NOMO-1 treated with dmso at 0.1 percent for 144 hours (cell line): Measurements from ENCODE around the gene TPD52L1.
"Not testable (repeated sequence)": the region's sequence is repeated elsewhere in the genome, so short reads cannot be mapped to it uniquely, and the experiment has no call there.

Source experiments
- DNase-seq: peaks from one replicate; lab custom pipeline; 2025; ENCODE audit not compliant: unreplicated experiment; lab: John Stamatoyannopoulos, UW

The TPD52L1 gene

GRCh38 chr6:125269328-125269985, 115.9 kb downstream of the TPD52L1 start:
- no peak for DNase-seq

DNA sequence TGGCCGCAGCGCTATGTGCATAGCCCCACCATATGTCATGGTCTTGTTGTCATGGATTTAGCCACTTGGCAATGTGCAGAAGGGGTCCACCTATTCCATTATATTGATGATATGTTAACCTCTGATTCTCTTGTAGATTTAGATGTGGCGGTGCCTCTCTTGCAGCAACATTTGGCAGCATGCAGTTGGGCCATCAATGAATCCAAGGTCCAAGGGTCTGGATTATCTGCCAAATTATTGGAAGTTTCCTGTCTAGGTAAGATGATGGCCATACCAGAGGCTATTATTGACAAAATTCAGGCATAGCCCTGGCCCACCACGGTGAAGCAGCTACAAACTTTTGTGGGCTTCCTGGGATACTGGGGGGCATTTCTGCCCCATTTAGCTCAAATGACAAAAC, 116.8 kb downstream of the TPD52L1 start:
- DNase-seq = no peak

DNA sequence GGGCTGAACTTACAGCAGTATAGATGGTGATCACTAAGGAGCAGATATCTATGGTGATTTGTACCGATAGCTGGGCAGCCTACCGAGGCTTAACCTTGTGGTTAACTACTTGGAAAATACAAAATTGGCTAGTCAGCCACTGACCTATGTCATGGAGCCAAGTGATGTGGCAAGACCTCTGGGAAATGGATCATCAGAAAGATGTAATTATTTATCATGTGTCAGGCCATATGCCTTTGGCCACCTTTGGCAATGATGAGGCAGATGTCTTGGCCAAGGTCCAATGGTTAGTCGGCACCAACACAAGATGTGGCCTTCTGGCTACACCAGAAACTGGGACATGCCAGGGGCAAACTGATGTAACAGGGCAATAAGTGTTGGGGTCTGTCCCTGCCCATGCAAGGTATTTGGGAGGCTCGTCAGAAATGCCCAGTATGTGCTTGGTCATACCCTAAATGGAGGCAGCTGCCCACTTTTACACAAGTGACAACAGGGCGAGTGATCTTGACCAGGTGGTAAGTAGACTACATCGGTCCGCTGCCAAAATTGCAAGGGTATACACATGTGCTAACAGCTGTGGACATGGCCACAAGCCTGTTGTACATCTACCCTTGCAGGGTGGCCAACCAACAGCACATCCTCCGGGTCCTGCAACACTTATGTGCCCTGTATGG, 118.0 kb downstream of the TPD52L1 start:
- DNase-seq = no peak

DNA sequence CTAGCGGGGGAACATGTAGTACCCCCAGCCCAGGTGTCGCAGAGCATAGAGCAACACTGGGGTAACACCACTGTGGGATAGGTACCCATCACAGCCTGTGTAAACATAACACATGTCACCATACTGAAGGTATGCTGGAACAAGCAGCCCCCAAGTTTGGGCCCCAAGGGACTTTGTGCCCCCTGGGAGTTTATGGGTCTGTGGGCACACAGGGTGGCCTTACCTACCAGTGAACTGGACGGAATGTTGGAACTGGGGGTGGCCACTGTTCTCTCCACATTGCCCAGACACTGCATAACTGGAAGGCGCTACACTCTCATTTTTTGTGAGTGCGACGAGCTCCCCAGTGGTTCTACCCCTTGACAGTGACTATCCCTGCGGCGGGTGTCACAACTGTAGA, 119.7 kb downstream of the TPD52L1 start:
- no peak for DNase-seq

DNA sequence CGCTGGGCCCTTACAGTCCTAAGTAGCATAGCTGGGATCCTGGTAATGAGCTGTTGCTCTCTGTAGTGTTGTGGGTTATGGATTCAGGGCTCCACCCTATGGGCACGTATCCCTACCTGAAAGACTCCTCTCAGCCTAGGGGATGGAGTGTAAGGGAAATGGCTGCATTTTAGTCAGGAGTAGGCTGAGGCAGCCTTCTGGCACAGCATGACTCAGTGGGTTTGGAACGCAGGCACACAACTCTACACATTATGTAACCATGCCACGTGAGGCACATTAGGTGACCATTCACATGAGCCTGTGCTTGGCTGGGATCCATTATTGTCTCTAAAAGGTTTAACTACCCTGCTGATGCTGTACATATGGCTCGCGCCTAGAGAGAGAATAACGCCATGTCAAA, 120.4 kb downstream of the TPD52L1 start:
- DNase-seq = no peak

- no peak for DNase-seq
Measured at GRCh38 chr6:125274935-125275334, 121.4 kb downstream of the TPD52L1 start.

DNA sequence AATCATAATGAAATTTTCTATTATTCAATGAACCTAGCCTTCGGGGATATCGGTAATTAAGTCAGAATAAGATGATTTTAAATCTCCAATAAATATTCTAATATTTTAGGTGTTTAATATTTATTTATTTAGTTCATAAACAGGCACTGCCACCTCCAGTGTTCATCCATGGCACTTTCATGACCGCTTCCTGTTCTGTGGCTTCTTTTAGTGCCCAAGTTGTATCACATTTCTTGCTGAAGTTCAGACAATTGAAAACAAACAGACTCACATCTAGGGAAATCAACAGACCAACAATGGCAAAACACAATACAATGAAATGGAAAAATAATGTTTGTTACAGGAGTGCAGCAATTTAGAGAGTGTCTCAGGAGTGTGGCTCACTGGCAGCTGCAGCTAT, 122.2 kb downstream of the TPD52L1 start:
- no peak for DNase-seq

DNA sequence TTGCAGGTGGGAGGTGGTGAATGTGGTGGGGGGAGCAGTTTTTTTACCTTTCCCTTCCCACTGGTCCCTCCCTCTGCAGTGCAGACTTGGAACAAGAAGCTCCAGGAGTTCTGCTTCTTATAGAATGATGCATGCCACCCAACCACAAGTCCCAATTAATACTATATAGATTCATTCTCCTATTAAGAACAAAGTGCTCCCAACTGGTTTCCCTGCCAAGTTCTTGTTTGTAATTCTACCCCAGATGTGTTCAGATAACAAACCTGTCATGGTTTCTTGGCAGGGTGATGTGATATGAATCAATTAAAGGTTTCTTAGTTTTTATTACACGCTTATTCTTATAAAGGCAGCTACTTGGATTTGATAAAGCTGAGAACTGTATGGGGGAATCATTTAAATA, 124.3 kb downstream of the TPD52L1 start:
- DNase-seq = no peak

DNA sequence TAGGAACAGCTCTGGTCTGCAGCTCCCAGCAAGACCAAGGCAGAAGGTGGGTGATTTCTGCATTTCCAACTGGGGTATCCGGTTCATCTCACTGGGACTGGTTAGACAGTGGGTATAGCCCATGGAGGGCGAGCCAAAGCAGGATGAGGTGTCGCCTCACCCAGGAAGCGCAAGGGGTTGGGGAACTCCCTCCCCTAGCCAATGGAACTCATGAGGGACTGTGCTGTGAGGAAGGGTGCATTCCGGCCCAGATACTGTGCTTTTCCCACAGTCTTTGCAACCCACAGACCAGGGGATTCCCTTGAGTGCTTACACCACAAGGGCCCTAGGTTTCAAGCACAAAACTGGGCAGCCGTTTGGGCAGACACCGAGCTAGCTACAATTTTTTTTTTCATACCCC, 126.4 kb downstream of the TPD52L1 start:
- DNase-seq = no peak

DNA sequence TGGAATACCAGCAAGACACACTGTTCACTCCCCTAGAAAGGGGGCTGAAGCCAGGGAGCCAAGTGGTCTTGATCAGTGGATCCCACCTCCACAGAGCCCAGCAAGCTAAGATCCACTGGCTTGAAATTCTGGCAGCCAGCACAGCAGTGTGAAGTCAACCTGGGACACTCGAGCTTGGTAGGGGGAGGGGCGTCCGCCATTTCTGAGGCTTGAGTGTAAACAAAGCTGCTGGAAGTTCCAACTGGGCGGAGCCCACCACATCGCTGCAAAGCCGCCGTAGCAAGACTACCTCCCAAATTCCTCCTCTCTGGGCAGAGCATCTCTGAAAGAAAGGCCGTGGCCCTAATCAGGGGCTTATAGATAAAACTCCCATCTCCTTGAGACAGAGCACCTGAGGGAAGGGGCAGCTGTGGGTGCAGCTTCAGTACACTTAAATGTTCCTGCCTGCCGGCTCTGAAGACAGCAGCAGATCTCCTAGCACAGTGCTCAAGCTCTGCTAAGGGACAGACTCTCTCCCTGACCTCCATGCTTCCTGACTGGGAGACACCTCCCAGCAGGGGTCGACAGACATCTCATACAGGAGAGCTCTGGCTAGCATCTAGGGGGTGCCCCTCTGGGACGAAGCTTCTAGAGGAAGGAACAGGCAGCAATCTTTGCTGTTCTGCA, 126.9 kb downstream of the TPD52L1 start:
- not testable (repeated sequence) for DNase-seq

- not testable (repeated sequence) for DNase-seq
Measured at GRCh38 chr6:125282470-125282869, 128.9 kb downstream of the TPD52L1 start.

GRCh38 chr6:125285353-125285752, 131.8 kb downstream of the TPD52L1 start:
- no peak for DNase-seq

DNA sequence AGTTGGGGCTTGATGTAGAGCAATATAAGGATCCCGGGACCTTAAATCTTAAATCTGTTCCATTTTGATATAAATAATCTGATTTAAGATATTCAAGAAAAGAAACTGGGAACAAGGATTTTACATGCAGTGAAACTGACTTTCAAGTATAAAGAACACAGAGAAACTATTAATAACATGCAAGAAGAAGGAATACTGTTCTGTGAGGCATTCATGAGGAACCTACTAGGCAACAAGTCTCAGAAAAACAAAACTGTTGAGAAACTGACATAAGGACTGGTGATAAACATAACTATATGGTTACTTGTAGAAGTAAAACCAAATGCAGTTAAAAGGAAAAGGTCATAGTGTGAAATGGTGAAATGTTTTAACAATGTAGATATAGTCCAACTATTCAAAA, 132.4 kb downstream of the TPD52L1 start:
- no peak for DNase-seq

GRCh38 chr6:125287718-125288117, 134.1 kb downstream of the TPD52L1 start:
- no peak for DNase-seq

GRCh38 chr6:125293587-125293986, 140.0 kb downstream of the TPD52L1 start:
- no peak for DNase-seq

DNA sequence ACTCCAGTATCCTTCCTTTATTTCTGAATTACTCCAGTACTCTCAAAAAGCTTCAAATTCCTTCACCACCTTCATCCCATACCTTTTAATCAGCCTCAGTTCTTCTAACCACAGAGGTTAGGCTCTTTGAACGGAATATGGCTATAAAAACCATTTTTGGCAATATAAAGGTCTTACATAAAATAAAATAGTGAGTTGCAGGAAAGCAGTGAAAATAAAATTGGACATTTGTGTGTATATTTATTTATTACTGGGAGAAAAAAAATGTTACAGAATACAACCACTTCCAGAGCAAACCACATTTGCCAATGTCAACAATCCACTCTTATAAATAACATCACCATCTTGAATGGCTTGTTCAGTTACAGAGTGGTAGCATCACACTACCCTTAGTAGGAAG, 140.5 kb downstream of the TPD52L1 start:
- DNase-seq = no peak

- no peak for DNase-seq
Measured at GRCh38 chr6:125294925-125295324, 141.4 kb downstream of the TPD52L1 start.

DNA sequence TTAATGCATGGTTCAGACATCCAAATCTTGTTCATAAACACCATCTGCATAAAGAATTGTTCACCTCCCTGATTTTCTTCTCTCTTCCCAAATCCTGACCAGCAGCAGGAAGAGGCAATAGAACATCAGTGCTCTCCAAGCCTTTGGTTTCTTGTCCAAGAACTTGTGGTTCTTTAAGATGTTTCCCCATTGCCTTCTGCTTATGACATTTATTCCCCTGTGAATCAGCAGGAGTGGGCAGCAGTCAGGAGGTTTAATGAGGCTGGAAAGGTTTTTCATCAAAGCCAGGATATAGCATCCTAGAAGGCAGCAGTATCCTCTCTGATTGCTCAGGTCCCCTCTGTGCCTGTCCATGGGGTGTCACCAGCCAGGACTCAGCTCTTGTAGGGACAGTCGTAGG, 142.9 kb downstream of the TPD52L1 start:
- DNase-seq = no peak

- no peak for DNase-seq
Measured at GRCh38 chr6:125299257-125299656, 145.7 kb downstream of the TPD52L1 start.

- DNase-seq = no peak
Measured at GRCh38 chr6:125300992-125301434, 147.4 kb downstream of the TPD52L1 start.

DNA sequence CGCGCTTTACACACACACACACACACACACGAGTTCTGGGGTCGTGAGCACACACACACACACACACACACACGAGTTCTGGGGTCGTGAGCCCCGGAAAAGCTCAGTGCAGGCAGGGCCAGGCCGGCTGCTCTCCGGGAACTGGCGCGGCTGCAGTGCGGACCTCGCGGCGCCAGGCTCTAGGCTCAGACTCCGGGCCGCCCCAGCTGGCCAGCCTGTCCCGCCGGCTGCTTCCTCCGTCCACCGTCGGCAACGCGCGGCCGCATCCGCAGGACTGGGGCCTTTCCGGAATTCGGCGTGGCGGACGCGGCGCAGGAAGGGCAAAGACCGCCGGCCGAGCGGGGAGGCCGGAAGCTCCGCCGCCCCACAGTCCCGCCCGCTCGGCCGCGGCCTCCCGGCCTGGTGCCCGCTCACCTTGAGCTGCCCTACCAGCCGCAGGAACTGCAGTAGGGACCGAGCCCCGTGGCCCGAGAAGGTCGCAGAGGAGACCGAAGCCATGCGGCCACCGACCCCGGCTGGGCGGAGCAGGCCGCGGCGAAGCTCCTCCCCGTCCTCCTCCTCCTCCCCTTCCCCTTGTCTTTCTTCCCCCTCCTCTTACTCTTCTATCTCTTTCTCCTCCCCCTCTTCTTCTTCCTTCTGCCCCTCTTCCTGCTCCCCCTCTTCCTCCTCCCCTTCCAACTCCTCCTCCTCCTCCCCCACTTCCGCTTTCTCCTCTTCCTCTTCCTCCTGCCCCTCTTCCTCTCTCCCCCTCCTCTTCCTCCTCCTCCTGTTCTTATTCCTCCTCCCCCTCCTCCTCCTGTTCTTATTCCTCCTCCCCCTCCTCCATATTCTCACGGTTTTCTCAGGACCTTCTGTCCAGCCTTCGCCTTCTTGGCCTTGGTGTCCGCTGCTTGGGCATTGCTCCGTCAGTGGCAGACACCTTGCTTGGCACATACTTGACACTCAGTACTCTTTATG, 148.1 kb downstream of the TPD52L1 start, which contains the start of gene HDDC2:
Gene HDDC2 (minus strand): TSS at position 533 of the 957 bp plus-strand sequence. CDS start 35 bp downstream, at position 498.
- peak; percentile 57 for DNase-seq
